NT2/D1 (cell line): ENCODE measurements around the gene GTPBP8.

Experiments
- SUZ12 ChIP-seq: IDR thresholded peaks from 2 replicates; pipeline ENCODE4 v1.6.1; 2011; ENCODE audit not compliant: insufficient read length, insufficient read depth; ENCODE audit errors: extremely low read depth
- YY1 ChIP-seq: IDR thresholded peaks from 2 replicates; pipeline ENCODE4 v1.6.1; 2011; ENCODE audit not compliant: insufficient read length, insufficient read depth
- ZNF274 ChIP-seq: IDR thresholded peaks from 2 replicates; pipeline ENCODE4 v1.6.1; 2011; ENCODE audit warnings: mild to moderate bottlenecking, low read depth, low read length

- no peak for TF ChIP-seq SUZ12
- peak; percentile 67 for TF ChIP-seq YY1
- no peak for TF ChIP-seq ZNF274
Observed at GRCh38 chr3:112990672-112991602, at the start of gene GTPBP8.
